Keratinocyte (primary cell): ENCODE data around the gene MVB12B.

Experiments
- CTCF ChIP-seq, 3 experiments: IDR thresholded peaks in 1 of 3; conservative IDR thresholded peaks in 1 of 3; optimal IDR thresholded peaks in 1 of 3; 2 replicates in 2 of 3; 3 replicates in 1 of 3; pipeline versions ENCODE3 to v1.5.1; 2011; ENCODE audit warnings: low read length in 3 of 3, mild to moderate bottlenecking in 3 of 3, moderate library complexity in 2 of 3, control low read depth in 1 of 3, inconsistent platforms in 1 of 3; ENCODE audit not compliant: insufficient read depth in 2 of 3; ENCODE audit errors: extremely low read depth in 1 of 3
- EZH2 ChIP-seq: IDR thresholded peaks from one replicate; pipeline ENCODE4 v1.6.1; 2012; ENCODE audit warnings: inconsistent platforms, mild to moderate bottlenecking, low read length, moderate library complexity

GRCh38 chr9:126295936-126296600, 30.6 kb upstream of the MVB12B start:
- TF ChIP-seq CTCF (optimal IDR thresholded peaks at IDR 0.05 in 1 of 3, IDR thresholded peaks at IDR 0.05 in 1 of 3, conservative IDR thresholded peaks at IDR 0.05 in 1 of 3; ENCODE audit: extremely low read depth in 1 of 3, insufficient read depth in 2 of 3, low read length in 3 of 3) (no peak), EZH2 (no peak)
